HUES6 (cell line): ENCODE measurements around the gene MSH3.
"Not testable (repeated sequence)": the region's sequence is repeated elsewhere in the genome, so short reads cannot be mapped to it uniquely, and the experiment has no call there.

ENCODE experiments used
- H3K27ac ChIP-seq: 2 replicates; pipeline ENCODE4 v1.7.0; 2013; ENCODE audit warnings: low read depth, mild to moderate bottlenecking, low read length, inconsistent platforms
- H3K27me3 ChIP-seq: 2 replicates; pipeline ENCODE4 v1.6.1; 2013; ENCODE audit warnings: low read length; ENCODE audit not compliant: control insufficient read depth, insufficient read depth
- H3K36me3 ChIP-seq: 2 replicates; pipeline ENCODE4 v1.6.1; 2013; ENCODE audit warnings: low read length; ENCODE audit not compliant: control insufficient read depth, insufficient read depth
- H3K4me1 ChIP-seq: 2 replicates; pipeline ENCODE4 v1.6.1; 2013; ENCODE audit warnings: low read length; ENCODE audit not compliant: control insufficient read depth, insufficient read depth
- H3K4me3 ChIP-seq: 2 replicates; pipeline ENCODE4 v1.5.1; 2013; ENCODE audit warnings: low read depth, low read length
- H3K9ac ChIP-seq: one replicate; pipeline ENCODE4 v1.6.1; 2013; ENCODE audit warnings: mild to moderate bottlenecking, low read length
- H3K9me3 ChIP-seq: 2 replicates; pipeline ENCODE4 v1.6.1; 2013; ENCODE audit warnings: low read depth, low read length; ENCODE audit not compliant: control insufficient read depth, insufficient read depth

The MSH3 gene

GRCh38 chr5:80816590-80816989 lies 162.1 kb downstream of the MSH3 start:
- Histone ChIP-seq H3K4me3 (no peak overlapping the region), H3K27ac (no peak overlapping the region), H3K9me3 (no peaks in the 10 kb centered on the region), H3K4me1 (no peaks in the 10 kb centered on the region), H3K27me3 (no peaks in the 10 kb centered on the region), H3K36me3 (0 out of 2 replicates have a peak, but pooled peaks cover 4% of the 10 kb centered on the region), H3K9ac (no peak overlapping the region)

- Histone ChIP-seq H3K36me3 (peaks cover 10% of the 10 kb centered on the region; the same call in 1 of the 2 replicates), H3K4me1 (no peaks in the 10 kb centered on the region), H3K9ac (no peak overlapping the region), H3K4me3 (no peak overlapping the region), H3K27ac (no peak overlapping the region), H3K27me3 (no peaks in the 10 kb centered on the region), H3K9me3 (peaks cover 15% of the 10 kb centered on the region)
Measured at GRCh38 chr5:80820685-80821084, 166.2 kb downstream of the MSH3 start.

- Histone ChIP-seq H3K9me3 (peaks cover 19% of the 10 kb centered on the region), H3K9ac (no peak overlapping the region), H3K36me3 (peaks cover 10% of the 10 kb centered on the region; the same call in 1 of the 2 replicates), H3K4me3 (no peak overlapping the region), H3K27me3 (no peaks in the 10 kb centered on the region), H3K4me1 (no peaks in the 10 kb centered on the region), H3K27ac (no peak overlapping the region)
Measured at GRCh38 chr5:80822640-80823039, 168.2 kb downstream of the MSH3 start.

- H3K27ac ChIP-seq, H3K4me3 ChIP-seq, H3K9ac ChIP-seq, H3K27me3 ChIP-seq, H3K4me1 ChIP-seq, H3K36me3 ChIP-seq: not testable (repeated sequence)
- peaks cover 33% of the 10 kb centered on the region for H3K9me3 ChIP-seq
Measured at GRCh38 chr5:80824159-80824558, 169.7 kb downstream of the MSH3 start.

GRCh38 chr5:80825786-80826460 lies 171.5 kb downstream of the MSH3 start:
- Histone ChIP-seq H3K27ac (no peak overlapping the region), H3K4me3 (no peak overlapping the region), H3K9ac (no peak overlapping the region), H3K27me3 (no peaks in the 10 kb centered on the region), H3K9me3 (peaks cover 38% of the 10 kb centered on the region), H3K36me3 (peaks cover 10% of the 10 kb centered on the region; the same call in 1 of the 2 replicates), H3K4me1 (no peaks in the 10 kb centered on the region)

GRCh38 chr5:80834710-80835109 lies 180.3 kb downstream of the MSH3 start:
- H3K36me3 ChIP-seq, result no peaks in the 10 kb centered on the region
- no peaks in the 10 kb centered on the region for H3K4me1 ChIP-seq
- H3K9ac ChIP-seq, result no peak overlapping the region
- no peaks in the 10 kb centered on the region for H3K27me3 ChIP-seq
- no peak overlapping the region for H3K4me3 ChIP-seq
- H3K27ac ChIP-seq, result no peak overlapping the region
- no peaks in the 10 kb centered on the region for H3K9me3 ChIP-seq

GRCh38 chr5:80835128-80835527 lies 180.7 kb downstream of the MSH3 start:
- no peak overlapping the region for H3K27ac ChIP-seq
- no peaks in the 10 kb centered on the region for H3K4me1 ChIP-seq
- H3K9ac ChIP-seq, result no peak overlapping the region
- H3K4me3 ChIP-seq, result no peak overlapping the region
- H3K36me3 ChIP-seq, result no peaks in the 10 kb centered on the region
- no peaks in the 10 kb centered on the region for H3K27me3 ChIP-seq
- H3K9me3 ChIP-seq, result no peaks in the 10 kb centered on the region

GRCh38 chr5:80837679-80838078 lies 183.2 kb downstream of the MSH3 start:
- H3K9me3 ChIP-seq, result no peaks in the 10 kb centered on the region
- no peak overlapping the region for H3K27ac ChIP-seq
- no peaks in the 10 kb centered on the region for H3K27me3 ChIP-seq
- H3K36me3 ChIP-seq, result no peaks in the 10 kb centered on the region
- no peak overlapping the region for H3K9ac ChIP-seq
- H3K4me1 ChIP-seq, result no peaks in the 10 kb centered on the region
- no peak overlapping the region for H3K4me3 ChIP-seq

- H3K4me1 ChIP-seq, H3K27ac ChIP-seq, H3K9ac ChIP-seq, H3K4me3 ChIP-seq, H3K27me3 ChIP-seq, H3K9me3 ChIP-seq, H3K36me3 ChIP-seq: not testable (repeated sequence)
Measured at GRCh38 chr5:80841026-80841797, 186.8 kb downstream of the MSH3 start.

GRCh38 chr5:80846422-80846821 lies 192.0 kb downstream of the MSH3 start:
- not testable (repeated sequence) for H3K4me3 ChIP-seq, H3K4me1 ChIP-seq, H3K36me3 ChIP-seq, H3K27ac ChIP-seq, H3K27me3 ChIP-seq, H3K9ac ChIP-seq
- peaks cover 23% of the 10 kb centered on the region for H3K9me3 ChIP-seq

- not testable (repeated sequence) for H3K27ac ChIP-seq, H3K4me3 ChIP-seq, H3K4me1 ChIP-seq, H3K9ac ChIP-seq, H3K36me3 ChIP-seq, H3K27me3 ChIP-seq
- H3K9me3 ChIP-seq, result peaks cover 23% of the 10 kb centered on the region
Measured at GRCh38 chr5:80850168-80850567, 195.7 kb downstream of the MSH3 start.
